A549 (cell line): ENCODE results near the gene BTBD16.

Experiments used
- CHD2 ChIP-seq: fragments of 150-350 bp; IDR thresholded peaks from 2 replicates; pipeline ENCODE4 v1.6.1; 2014; ENCODE audit warnings: low read length; ENCODE audit not compliant: partially characterized antibody
- CTCF ChIP-seq: fragments of >200 bp; sonication (Bioruptor Twin); formaldehyde crosslinking; IDR thresholded peaks from 3 replicates; pipeline ENCODE4 v1.5.1; 2016
- EHF ChIP-seq: fragments of 250-450 bp; sonication (Bioruptor Pico); IDR thresholded peaks from 2 replicates; pipeline ENCODE4 v1.5.0; 2020; ENCODE audit warnings: mild to moderate bottlenecking
- HDAC2 ChIP-seq: fragments of 200-600 bp; sonication (generic); IDR thresholded peaks from 2 replicates; pipeline ENCODE4 v1.6.1; 2016

DNA sequence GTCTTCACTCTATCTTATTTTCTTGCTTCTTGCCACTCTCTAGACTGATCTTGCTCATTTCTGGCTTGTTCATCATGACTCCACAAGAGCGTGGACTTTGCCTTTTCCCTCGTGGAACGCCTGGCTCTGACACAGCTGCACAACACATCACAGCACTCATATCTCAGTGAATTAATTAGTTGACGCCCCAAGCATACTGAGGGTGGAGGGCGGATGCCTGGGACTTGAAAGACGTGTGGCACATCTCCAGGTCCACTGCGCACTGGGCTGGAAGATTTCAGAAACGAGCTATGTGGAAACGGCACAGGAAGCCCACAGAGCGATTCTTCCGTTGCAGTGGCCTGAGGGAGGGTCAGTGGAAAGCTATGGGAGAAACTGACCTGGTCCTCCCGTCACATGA, 79.8 kb downstream of the BTBD16 start:
- TF ChIP-seq CHD2 (no peak), EHF (CRISPR knock-in tag) (no peak), CTCF (no peak), HDAC2 (no peak)
